K562 (cell line): ENCODE measurements around the gene SLC8A1. TPM values are rescaled to one million over a fixed set of nuclear protein-coding genes. Genes with fewer than 3 reads are reported as not detected.

ENCODE experiments used
- ATAC-seq: fragments of 200-7000 bp; cut with Tn5 transposase; 3 replicates; pipeline ENCODE4 v1.9.1; 2020; ENCODE audit warnings: moderate library complexity
- BruUV-seq: library from RNA; stranded (reverse); fragments of 400-500 nt; replicated peaks from 2 replicates; lab custom pipeline; 2021; lab: Mats Ljungman, UMichigan
- CTCF ChIA-PET: fragments of 300-600 bp; formaldehyde crosslinking; extraction: SDS; loops from one replicate; lab custom pipeline; 2021; ENCODE audit warnings: low intra/inter-chr PET ratio; lab: Yijun Ruan, JAX
- POLR2A ChIA-PET: fragments of 300-600, 350-650 bp; sonication (Branson Sonifier 250); formaldehyde crosslinking; extraction: SDS; loops from one replicate; lab custom pipeline; 2021; ENCODE audit warnings: antibody characterized with exemption, inconsistent platforms; lab: Yijun Ruan, JAX
- DNase-seq, 4 experiments: peaks; one replicate each; pipeline versions ENCODE4 v3.0.0 to v3.0.0-alpha.2; 2011 to 2018; ENCODE audit warnings: low spot score in 3 of 4, mixed read lengths in 3 of 4; ENCODE audit errors: extremely low read depth in 1 of 4
- FAIRE-seq: peaks from 2 replicates; lab custom pipeline; 2011; peaks lifted over from hg19 to GRCh38; lab: Jason Lieb, UNC
- H2AFZ ChIP-seq: 2 replicates; pipeline ENCODE4 v1.6.0; 2011; ENCODE audit warnings: low read depth, low read length, control low read depth, inconsistent platforms
- H3K27ac ChIP-seq: fragments of 200-600 bp; 3 replicates; pipeline ENCODE4 v1.8.0; 2011; ENCODE audit warnings: low read depth, mild to moderate bottlenecking, control low read depth, inconsistent platforms, low read length, moderate library complexity, mixed read lengths; ENCODE audit errors: extremely low read depth
- H3K27me3 ChIP-seq, 2 experiments: fragments of 300-600 bp in 1 of 2; 2 replicates in 1 of 2; 3 replicates in 1 of 2; pipeline versions ENCODE4 v1.6.0 to v1.8.0; 2011; ENCODE audit warnings: inconsistent platforms in 2 of 2, low read length in 2 of 2, mild to moderate bottlenecking in 1 of 2, mixed read lengths in 1 of 2, moderate library complexity in 1 of 2; ENCODE audit not compliant: control insufficient read depth in 2 of 2, insufficient read depth in 2 of 2
- H3K36me3 ChIP-seq: fragments of 300-600 bp; 3 replicates; pipeline ENCODE4 v1.8.0; 2011; ENCODE audit warnings: mild to moderate bottlenecking, low read length, inconsistent platforms; ENCODE audit not compliant: control insufficient read depth, insufficient read depth
- H3K4me1 ChIP-seq, 2 experiments: fragments of 200-600 bp in 1 of 2; replicated peaks in 1 of 2; 2 replicates in 1 of 2; 3 replicates in 1 of 2; pipeline versions ENCODE4 v1.5.1 to v1.8.0; 2011; ENCODE audit warnings: inconsistent platforms in 2 of 2, low read length in 2 of 2, mild to moderate bottlenecking in 1 of 2, mixed read lengths in 1 of 2, moderate library complexity in 1 of 2; ENCODE audit not compliant: control insufficient read depth in 2 of 2, insufficient read depth in 2 of 2
- H3K4me2 ChIP-seq: 2 replicates; pipeline ENCODE4 v1.6.1; 2011; ENCODE audit warnings: low read length, control low read depth, inconsistent platforms, mixed read lengths; ENCODE audit not compliant: insufficient read depth
- H3K4me3 ChIP-seq: fragments of 200-600 bp; sonication (generic), shearing (Covaris generic); 2 replicates; pipeline ENCODE4 v1.5.1; 2016; ENCODE audit warnings: control low read depth, inconsistent platforms
- H3K79me2 ChIP-seq: fragments of 200-600 bp; 3 replicates; pipeline ENCODE4 v1.8.0; 2011; ENCODE audit warnings: low read length, inconsistent platforms; ENCODE audit not compliant: control insufficient read depth, insufficient read depth
- H3K9ac ChIP-seq, 2 experiments: 2 replicates each; pipeline versions ENCODE4 v1.6.0 to v1.6.1; 2011; ENCODE audit warnings: low read depth in 2 of 2, low read length in 2 of 2, control low read depth in 1 of 2, inconsistent platforms in 1 of 2, mild to moderate bottlenecking in 1 of 2, mixed read lengths in 1 of 2; ENCODE audit not compliant: insufficient read depth in 1 of 2
- H3K9me1 ChIP-seq: one replicate; pipeline ENCODE4 v1.6.0; 2011; ENCODE audit warnings: inconsistent platforms, mild to moderate bottlenecking, low read length, moderate library complexity; ENCODE audit not compliant: control insufficient read depth, insufficient read depth
- H3K9me3 ChIP-seq: replicated peaks from 2 replicates; pipeline ENCODE4 v1.5.1; 2011; ENCODE audit warnings: low read depth, low read length, inconsistent platforms; ENCODE audit not compliant: control insufficient read depth, insufficient read depth
- H4K20me1 ChIP-seq: replicated peaks from 2 replicates; pipeline ENCODE4 v1.6.1; 2011; ENCODE audit warnings: low read length, inconsistent platforms, mixed read lengths; ENCODE audit not compliant: control insufficient read depth, insufficient read depth
- CUX1 ChIP-seq: fragments of 200-800 bp; sonication (Bioruptor generic); IDR thresholded peaks from 2 replicates; pipeline ENCODE4 v1.6.1; 2016; ENCODE audit warnings: missing genetic modification characterization, missing compliant biosample characterization
- ESRRA ChIP-seq: fragments of 450-650 bp; IDR thresholded peaks from 2 replicates; pipeline ENCODE4 v1.6.1; 2014; ENCODE audit warnings: low read depth, mild to moderate bottlenecking, moderate library complexity, borderline replicate concordance
- ETV1 ChIP-seq: fragments of 450-650 bp; conservative IDR thresholded peaks from 2 replicates; pipeline ENCODE4 v1.6.1; 2016; ENCODE audit warnings: missing genetic modification characterization, control low read depth, low read depth, missing compliant biosample characterization
- FOXJ2 ChIP-seq: fragments of 200-800 bp; sonication (Bioruptor generic); IDR thresholded peaks from 2 replicates; pipeline ENCODE4 v1.6.1; 2016; ENCODE audit warnings: missing genetic modification characterization, missing compliant biosample characterization
- HBP1 ChIP-seq: fragments of 450-650 bp; formaldehyde crosslinking; IDR thresholded peaks from 2 replicates; pipeline ENCODE4 v1.4.0; 2022; ENCODE audit warnings: missing genetic modification characterization
- HDAC8 ChIP-seq: fragments of 450-650 bp; IDR thresholded peaks from 2 replicates; pipeline ENCODE4 v1.6.1; 2016; ENCODE audit warnings: mild to moderate bottlenecking, missing genetic modification characterization, moderate library complexity, missing compliant biosample characterization
- MCM2 ChIP-seq: fragments of 450-650 bp; IDR thresholded peaks from 2 replicates; pipeline ENCODE4 v1.6.1; 2017; ENCODE audit warnings: low read depth, mild to moderate bottlenecking
- POLR2AphosphoS2 ChIP-seq: IDR thresholded peaks from 2 replicates; pipeline ENCODE4 v1.6.1; 2012; ENCODE audit warnings: low read length, improper control_type of control experiment
- PYGO2 ChIP-seq: fragments of 450-650 bp; IDR thresholded peaks from 2 replicates; pipeline ENCODE4 v1.6.1; 2016; ENCODE audit warnings: mild to moderate bottlenecking, missing genetic modification characterization, moderate library complexity, missing compliant biosample characterization
- SMARCE1 ChIP-seq: fragments of 450-650 bp; IDR thresholded peaks from 2 replicates; pipeline ENCODE4 v1.7.1; 2016; ENCODE audit warnings: mild to moderate bottlenecking
- WHSC1 ChIP-seq: IDR thresholded peaks from one replicate; pipeline ENCODE4 v1.6.1; 2012; ENCODE audit warnings: low read length, control low read depth, inconsistent platforms
- ZNF436 ChIP-seq: fragments of 250-450, 450-650 bp; sonication (Bioruptor Pico); formaldehyde crosslinking; IDR thresholded peaks from 2 replicates; pipeline ENCODE4 v1.7.0; 2020; ENCODE audit warnings: mild to moderate bottlenecking
- ZNF766 ChIP-seq: fragments of 200-800 bp; sonication (Bioruptor generic); conservative IDR thresholded peaks from 2 replicates; pipeline ENCODE4 v1.6.1; 2016; ENCODE audit warnings: missing genetic modification characterization, missing compliant biosample characterization
- ZNF780A ChIP-seq: fragments of 250-450 bp; sonication (Bioruptor Pico); IDR thresholded peaks from 2 replicates; pipeline ENCODE4 v1.5.0; 2021; ENCODE audit warnings: mild to moderate bottlenecking
- WGBS: fragments of 100-300 bp; shearing (Covaris generic); methylation state at CpG from one replicate; pipeline ENCODE4 v1.1.6; 2016; ENCODE audit warnings: low coverage, mixed read lengths; ENCODE audit not compliant: insufficient coverage; ENCODE audit errors: missing lambda C conversion rate; 5-methylcytosine and 5-hydroxymethylcytosine counted together
- in situ Hi-C: fragments of 300-500 bp; cut with MboI; formaldehyde crosslinking; loops from 4 replicates; pipeline ENCODE4 v1.15.0; 2018; ENCODE audit warnings: inconsistent platforms, mixed read lengths
- intact Hi-C: fragments of 100-400 bp; cut with micrococcal nuclease; formaldehyde crosslinking; loops from 2 replicates; pipeline ENCODE4 v1.14.2; 2022
- polyA plus RNA-seq, 8 experiments: library from polyadenylated mRNA; depleted of rRNA in 4 of 8; stranded (reverse) in 5 of 8; unstranded in 3 of 8; fragments of >200 nt; fragmentation: Nextera tagmentation in 2 of 8; fragmentation: Illumina TruSeq in 1 of 8; extraction: Ambion mirVana in 2 of 8; extraction: Trizol in 1 of 8; gene quantifications; 2 replicates each; pipeline versions ENCODE4 v1.2.1 to v1.2.3, GENCODE V29; 2011 to 2014; ENCODE audit warnings: inconsistent platforms in 1 of 8, missing spikeins in 1 of 8
- total RNA-seq, 7 experiments: library from RNA; depleted of rRNA in 6 of 7; stranded (reverse); fragments of >200 nt in 6 of 7; fragmentation: Illumina TruSeq in 2 of 7; extraction: Trizol in 2 of 7; gene quantifications; 2 replicates each; pipeline versions ENCODE4 v1.2.1 to v1.2.3, GENCODE V29; 2011 to 2021; ENCODE audit warnings: low replicate concordance in 1 of 7

Gene SLC8A1
- total and polyA plus RNA-seq, 9 of the 15 experiments (the other 6 are each of a cell fraction or from before 2014, with no cell fraction given): not detected

- TF ChIP-seq HBP1 (CRISPR knock-in tag) (no peak), ETV1 (tag) (no peak), FOXJ2 (tag) (no peak), ESRRA (no peak), WHSC1 (no peak), PYGO2 (tag) (no peak)
- TF ChIP-seq, all 486 proteins: peak for 0
Measured at GRCh38 chr2:40396124-40396523, 55.8 kb downstream of the SLC8A1 start (continued).

GRCh38 chr2:40395169-40396073, 56.5 kb downstream of the SLC8A1 start:
- CTCF ChIA-PET: no interaction called here
- intact Hi-C loops: no loop called here
- in situ Hi-C loops: no loop called here
- no peaks in the 10 kb centered on the region for H4K20me1 ChIP-seq
- H3K27ac ChIP-seq: no peak overlapping the region
- no peaks in the 10 kb centered on the region; the same call in 1 of the 2 replicates for H3K9me3 ChIP-seq
- H2AFZ ChIP-seq: no peak overlapping the region
- DNase-seq: no peak
- H3K79me2 ChIP-seq: no peaks in the 10 kb centered on the region
- no TSS peak for BruUV-seq
- no peaks in the 10 kb centered on the region for H3K27me3 ChIP-seq
- no peak for FAIRE-seq
- no peak overlapping the region for H3K9ac ChIP-seq
- WGBS: 0% methylated on average over 4 of the region's 4 CpGs
- H3K36me3 ChIP-seq: no peaks in the 10 kb centered on the region
- ATAC-seq: no peak
- POLR2A ChIA-PET: no interaction called here
- H3K4me3 ChIP-seq: no peak overlapping the region
- H3K4me2 ChIP-seq: no peak overlapping the region
- no peaks in the 10 kb centered on the region for H3K9me1 ChIP-seq
- H3K4me1 ChIP-seq: no peaks in the 10 kb centered on the region
- TF ChIP-seq MCM2: no peak
- TF ChIP-seq ZNF780A (CRISPR knock-in tag): no peak
- TF ChIP-seq ZNF436 (CRISPR knock-in tag): no peak
- TF ChIP-seq CUX1: no peak
- no peak for TF ChIP-seq POLR2AphosphoS2
- no peak for TF ChIP-seq ZNF766 (CRISPR knock-in tag)
- no peak for TF ChIP-seq SMARCE1
- no peak for TF ChIP-seq HDAC8 (tag)
